ENCODE data around the gene ZFAND2A. TPM values are rescaled to one million over a fixed set of nuclear protein-coding genes. Genes with fewer than 3 reads are reported as not detected.

The ZFAND2A gene
- total RNA-seq, 1 experiment from 2014 or later, result 13.7 TPM

DNA sequence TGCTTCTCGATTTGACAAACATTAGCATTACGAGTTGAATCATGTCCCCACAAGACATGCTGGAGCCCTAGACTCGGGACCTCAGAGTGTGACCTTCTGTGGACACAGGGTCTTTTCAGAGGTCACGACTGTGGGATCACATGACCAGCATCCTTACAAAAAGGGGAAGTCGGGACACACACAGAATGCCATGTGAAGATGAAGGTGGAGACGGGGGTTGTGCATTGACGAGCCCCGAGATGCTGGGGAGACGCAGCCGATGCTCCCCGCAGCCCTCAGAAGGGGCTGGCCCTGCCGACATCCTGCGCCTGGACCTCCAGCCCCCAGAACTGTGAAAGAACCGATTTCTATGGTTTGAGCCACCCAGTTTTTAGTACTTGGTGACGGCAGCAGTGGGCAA lies 7.5 kb downstream of the ZFAND2A start:
- Mint-ChIP-seq H3K27ac (no peak overlapping the region), H3K9me3 (no peaks in the 10 kb centered on the region), H3K27me3 (ENCODE audit: low read depth) (no peaks in the 10 kb centered on the region), H3K4me1 (no peaks in the 10 kb centered on the region), H3K4me3 (no peak overlapping the region), H3K36me3 (ENCODE audit: insufficient read depth in 1 of 3, low read depth in 3 of 3) (peaks cover 14 to 45% (median 34%) of the 10 kb centered on the region in 3 experiments; a peak in 5 of 7 replicates)
- Histone ChIP-seq H3K23me2 (ENCODE audit: insufficient read length, low read depth, low read length, poor library complexity, severe bottlenecking) (no peaks in the 10 kb centered on the region), H3K23ac (ENCODE audit: insufficient read length, low read depth, low read length) (no peak overlapping the region), H3K4me1 (ENCODE audit: insufficient read depth, low read length) (no peaks in the 10 kb centered on the region), H4K8ac (replicated peaks; ENCODE audit: insufficient read length, low read depth, low read length) (no peak overlapping the region), H3K79me1 (ENCODE audit: insufficient read depth, low read depth, low read length, poor library complexity, severe bottlenecking) (peaks cover 2% of the 10 kb centered on the region), H3K27ac (ENCODE audit: insufficient read length, low read depth, low read length) (no peak overlapping the region), H3K14ac (ENCODE audit: insufficient read depth, low read length) (no peak overlapping the region), H3K4ac (ENCODE audit: low read depth, low read length) (no peak overlapping the region), H3K27me3 (ENCODE audit: insufficient read depth, low read length) (no peaks in the 10 kb centered on the region), H4K5ac (ENCODE audit: insufficient read length, low read depth, low read length) (no peak overlapping the region), H3K9ac (ENCODE audit: extremely low read depth, insufficient read length, low read length) (no peak overlapping the region), H4K20me1 (ENCODE audit: control insufficient read depth, insufficient read depth, insufficient read length) (no peaks in the 10 kb centered on the region), H3K9me3 (ENCODE audit: control insufficient read depth, low read depth, low read length) (no peaks in the 10 kb centered on the region), H3K79me2 (ENCODE audit: insufficient read depth, low read length) (no peaks in the 10 kb centered on the region), H2BK20ac (ENCODE audit: low read depth, low read length, poor library complexity, severe bottlenecking) (no peak overlapping the region), H3T11ph (ENCODE audit: low read length) (no peak overlapping the region), H3K4me2 (ENCODE audit: insufficient read depth, insufficient read length, low read length) (no peak overlapping the region), H4K91ac (ENCODE audit: insufficient read length, low read depth, low read length) (no peak overlapping the region), H3K18ac (ENCODE audit: insufficient read length, low read depth, low read length) (no peak overlapping the region), H2AFZ (ENCODE audit: low read length) (no peak overlapping the region), H3K56ac (ENCODE audit: insufficient read length, low read depth, low read length) (no peak overlapping the region), H2BK15ac (ENCODE audit: low read depth, low read length) (no peak overlapping the region), H2BK120ac (ENCODE audit: low read depth, low read length, poor library complexity, severe bottlenecking) (no peak overlapping the region), H2AK5ac (ENCODE audit: insufficient read length, low read length) (no peak overlapping the region), H2BK12ac (ENCODE audit: insufficient read length, low read depth, low read length) (no peak overlapping the region), H2BK5ac (ENCODE audit: insufficient read length, low read length) (no peak overlapping the region)
- TF ChIP-seq, protein P1, sequence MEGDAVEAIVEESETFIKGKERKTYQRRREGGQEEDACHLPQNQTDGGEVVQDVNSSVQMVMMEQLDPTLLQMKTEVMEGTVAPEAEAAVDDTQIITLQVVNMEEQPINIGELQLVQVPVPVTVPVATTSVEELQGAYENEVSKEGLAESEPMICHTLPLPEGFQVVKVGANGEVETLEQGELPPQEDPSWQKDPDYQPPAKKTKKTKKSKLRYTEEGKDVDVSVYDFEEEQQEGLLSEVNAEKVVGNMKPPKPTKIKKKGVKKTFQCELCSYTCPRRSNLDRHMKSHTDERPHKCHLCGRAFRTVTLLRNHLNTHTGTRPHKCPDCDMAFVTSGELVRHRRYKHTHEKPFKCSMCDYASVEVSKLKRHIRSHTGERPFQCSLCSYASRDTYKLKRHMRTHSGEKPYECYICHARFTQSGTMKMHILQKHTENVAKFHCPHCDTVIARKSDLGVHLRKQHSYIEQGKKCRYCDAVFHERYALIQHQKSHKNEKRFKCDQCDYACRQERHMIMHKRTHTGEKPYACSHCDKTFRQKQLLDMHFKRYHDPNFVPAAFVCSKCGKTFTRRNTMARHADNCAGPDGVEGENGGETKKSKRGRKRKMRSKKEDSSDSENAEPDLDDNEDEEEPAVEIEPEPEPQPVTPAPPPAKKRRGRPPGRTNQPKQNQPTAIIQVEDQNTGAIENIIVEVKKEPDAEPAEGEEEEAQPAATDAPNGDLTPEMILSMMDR (conservative IDR thresholded peaks at IDR 0.05), result no peak
- no peak for DNase-seq
- no CpG with 5 or more reads among the region's 15 CpGs for WGBS (ENCODE audit: extremely low coverage, insufficient read length, low lambda C conversion rate)

Measured in H9 (cell line).